NOMO-1 treated with dmso at 0.1 percent for 144 hours (cell line): Measurements from ENCODE around the gene OPCML.

ENCODE experiments used
- DNase-seq: peaks from one replicate; lab custom pipeline; 2025; ENCODE audit not compliant: unreplicated experiment; lab: John Stamatoyannopoulos, UW

Gene OPCML

GRCh38 chr11:132961453-132961852 is 570.8 kb downstream of the OPCML start:
- DNase-seq: no peak

DNA sequence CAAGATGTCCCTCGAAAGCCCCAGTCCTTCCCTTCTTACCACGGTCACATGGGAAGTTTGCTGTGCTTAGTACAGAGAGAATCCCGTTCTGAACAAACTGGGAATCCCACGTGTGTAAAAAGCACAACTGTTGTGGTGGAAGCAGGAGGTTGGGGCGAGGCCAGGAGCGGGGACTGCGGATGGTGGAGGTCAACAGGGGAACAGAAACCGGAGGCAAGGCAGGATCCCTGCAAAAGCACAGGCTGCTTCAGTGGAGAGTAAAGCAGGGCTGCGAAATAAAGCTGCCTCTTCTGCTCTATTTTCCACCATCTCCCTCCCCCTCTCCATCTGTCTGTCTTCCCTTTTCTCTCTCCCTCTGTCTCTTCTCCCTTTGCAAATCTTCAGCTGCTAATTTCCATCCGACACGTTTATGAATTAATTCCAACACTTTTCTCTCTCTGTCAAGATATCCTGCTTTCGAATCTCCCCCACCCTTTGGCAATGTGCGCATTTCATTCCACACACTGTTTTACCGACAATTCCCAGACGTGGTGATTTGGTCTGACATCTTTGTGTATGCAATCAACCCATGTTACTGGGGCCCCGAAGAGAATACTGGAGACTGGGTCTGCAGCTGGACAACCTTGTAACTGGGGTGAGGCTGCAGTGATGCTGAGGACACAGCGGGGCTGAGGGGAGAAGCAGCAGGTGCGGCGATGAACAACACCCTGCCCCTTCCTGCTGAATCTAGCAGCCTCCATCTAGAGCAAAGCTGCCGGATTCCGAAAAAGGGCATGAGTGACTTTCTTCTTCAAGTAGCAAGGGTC is 571.8 kb downstream of the OPCML start:
- no peak for DNase-seq

GRCh38 chr11:132959693-132960092 is 572.6 kb downstream of the OPCML start:
- no peak for DNase-seq

- no peak for DNase-seq
Observed at GRCh38 chr11:132957881-132958280, 574.4 kb downstream of the OPCML start.

DNA sequence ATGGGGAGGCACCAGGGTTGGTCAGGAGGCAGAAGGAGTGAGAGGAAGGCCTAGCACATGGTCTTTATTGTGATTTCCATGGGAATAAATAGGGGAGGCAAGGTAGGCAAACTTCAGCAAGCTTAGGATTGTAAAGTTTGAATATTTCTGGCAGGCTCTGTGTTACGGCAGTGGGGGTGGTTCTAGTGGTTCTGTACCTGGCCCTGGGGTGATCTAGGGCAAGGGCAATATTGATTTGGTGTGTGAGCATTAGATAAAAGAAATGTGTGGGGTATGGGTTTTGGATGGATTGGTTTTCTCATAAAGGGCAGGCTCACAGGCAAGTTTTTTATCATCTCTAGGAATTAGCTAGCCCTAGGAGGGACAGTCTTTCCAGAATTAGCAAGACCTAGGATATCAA is 584.0 kb downstream of the OPCML start:
- DNase-seq: no peak

GRCh38 chr11:132944569-132944944 is 587.7 kb downstream of the OPCML start:
- no peak for DNase-seq

- DNase-seq: no peak
Observed at GRCh38 chr11:132943706-132944568, 588.4 kb downstream of the OPCML start.

- no peak for DNase-seq
Observed at GRCh38 chr11:132943357-132943705, 589.0 kb downstream of the OPCML start.

DNA sequence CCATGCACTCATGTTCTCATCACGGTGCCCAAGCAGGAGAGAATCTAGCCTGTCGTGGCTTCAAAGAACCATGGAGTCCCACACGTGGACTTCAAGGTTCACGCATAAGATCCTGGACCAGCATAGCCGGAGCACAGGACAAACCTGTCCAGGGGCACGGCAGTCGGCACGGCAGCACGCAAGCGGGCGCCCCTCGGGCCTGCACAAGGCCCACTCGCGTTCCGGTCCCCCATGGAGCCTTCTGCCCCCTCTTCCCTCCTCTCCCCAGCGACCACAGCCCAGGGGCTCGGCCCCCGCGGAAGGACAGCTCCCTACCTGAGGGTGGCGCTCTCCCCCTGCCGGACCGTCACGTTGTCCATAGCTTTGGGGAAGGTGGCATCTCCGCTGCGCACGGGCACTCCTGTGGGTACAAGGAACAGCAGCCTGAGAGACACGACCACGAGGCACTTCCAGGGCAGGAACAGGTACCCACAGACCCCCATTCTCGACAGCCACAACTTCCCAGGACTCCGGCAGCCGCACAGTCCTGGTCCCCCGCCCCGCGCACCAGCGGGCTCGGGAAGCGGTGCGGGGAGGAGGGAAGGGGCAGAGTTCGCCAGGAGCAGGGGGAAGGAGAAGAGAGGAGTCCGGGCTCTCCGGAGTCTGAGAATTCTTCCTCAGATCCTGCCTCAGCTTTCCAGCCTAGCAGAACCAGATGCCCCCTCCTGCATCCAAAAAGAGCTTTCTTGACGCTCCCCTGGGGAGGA is 589.5 kb downstream of the OPCML start:
- DNase-seq: no peak

- DNase-seq: no peak
Observed at GRCh38 chr11:132941761-132942160, 590.5 kb downstream of the OPCML start.

DNA sequence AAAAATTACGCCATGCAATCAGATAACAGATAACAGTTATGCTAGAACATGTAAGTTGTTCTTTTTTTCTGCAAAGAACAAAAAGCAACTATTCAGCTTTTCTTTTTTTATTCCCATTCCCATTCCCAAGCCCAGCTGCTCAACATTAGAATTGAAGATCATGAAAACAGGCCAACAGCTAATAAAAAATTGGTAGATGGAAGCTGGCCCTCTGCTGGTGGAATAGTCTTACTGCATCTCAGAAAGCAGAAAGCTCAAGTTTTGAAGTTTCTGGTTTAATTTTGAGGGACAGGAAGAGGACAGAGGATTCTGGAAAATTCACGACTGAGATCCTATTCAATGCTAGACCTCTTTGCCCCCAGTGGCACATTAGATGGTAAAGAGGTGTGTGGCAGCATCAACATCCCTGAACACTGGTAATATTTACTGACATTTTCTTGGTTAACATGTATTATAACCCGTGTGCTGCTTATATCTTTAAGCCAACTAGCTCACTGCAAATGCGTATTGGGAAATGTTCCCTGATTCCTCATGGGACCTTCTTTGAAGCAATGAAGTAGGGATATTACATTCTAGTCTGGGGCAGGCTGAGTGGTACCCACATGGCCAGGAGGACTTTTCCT is 591.2 kb downstream of the OPCML start:
- DNase-seq: no peak

DNA sequence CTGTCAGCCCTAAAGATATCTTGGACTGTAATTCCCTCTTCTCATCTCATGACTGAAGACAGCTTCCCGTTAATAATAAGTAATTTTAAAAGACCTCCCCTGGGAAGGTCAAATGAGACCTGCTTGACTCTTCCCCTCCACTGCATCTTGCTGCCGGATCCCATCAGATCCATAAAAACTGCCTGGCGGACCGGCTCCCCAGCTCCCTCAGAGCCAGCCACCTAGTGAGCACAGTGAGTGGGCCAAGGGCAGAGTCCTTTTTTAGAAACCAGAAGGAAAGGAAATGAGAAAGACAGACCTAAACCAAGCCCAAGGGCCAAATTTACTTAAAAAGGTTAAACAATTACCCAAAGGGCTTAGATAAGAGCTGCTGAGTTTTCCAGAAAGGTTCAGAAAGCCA is 595.3 kb downstream of the OPCML start:
- no peak for DNase-seq

DNA sequence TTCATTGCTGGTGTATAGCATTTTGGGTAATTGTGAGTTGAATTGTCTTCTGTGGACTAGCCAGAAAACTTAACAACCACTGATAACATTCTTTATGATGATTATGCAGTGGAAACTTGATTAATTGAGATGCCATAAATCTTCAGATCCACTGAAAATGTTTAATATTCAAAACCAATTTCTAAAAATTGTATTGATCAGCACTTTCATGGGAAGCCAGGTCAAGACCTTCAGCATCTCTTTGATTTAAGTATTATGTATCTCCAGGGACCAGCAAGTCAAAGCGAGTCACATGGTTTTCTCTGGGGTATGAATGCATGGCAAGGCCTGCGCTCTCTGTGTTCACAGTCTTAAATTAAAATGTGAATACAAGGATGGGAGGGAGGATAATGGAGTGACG is 596.9 kb downstream of the OPCML start:
- no peak for DNase-seq

GRCh38 chr11:132933703-132934102 is 598.6 kb downstream of the OPCML start:
- DNase-seq: no peak

GRCh38 chr11:132925825-132926469 is 606.4 kb downstream of the OPCML start:
- no peak for DNase-seq

DNA sequence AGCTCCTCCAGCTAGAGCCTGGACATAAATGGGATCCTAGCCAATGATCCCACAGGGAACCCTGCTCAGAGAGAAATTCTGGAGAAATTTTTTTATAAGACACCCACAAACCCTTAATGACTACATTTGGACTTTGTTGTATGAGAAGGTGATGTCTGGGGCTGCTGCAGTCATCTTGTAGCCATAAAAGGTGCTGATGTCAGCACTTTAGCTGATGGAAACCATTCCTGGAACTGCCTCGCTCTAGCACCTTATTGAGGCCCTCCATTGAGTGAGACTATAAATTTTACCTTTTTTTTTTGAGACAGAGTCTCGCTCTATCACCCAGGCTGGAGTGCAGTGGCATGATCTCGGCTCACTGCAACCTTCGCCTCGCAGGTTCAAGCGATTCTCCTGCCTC is 610.7 kb downstream of the OPCML start:
- DNase-seq: no peak

GRCh38 chr11:132920451-132921096 is 611.7 kb downstream of the OPCML start:
- no peak for DNase-seq

DNA sequence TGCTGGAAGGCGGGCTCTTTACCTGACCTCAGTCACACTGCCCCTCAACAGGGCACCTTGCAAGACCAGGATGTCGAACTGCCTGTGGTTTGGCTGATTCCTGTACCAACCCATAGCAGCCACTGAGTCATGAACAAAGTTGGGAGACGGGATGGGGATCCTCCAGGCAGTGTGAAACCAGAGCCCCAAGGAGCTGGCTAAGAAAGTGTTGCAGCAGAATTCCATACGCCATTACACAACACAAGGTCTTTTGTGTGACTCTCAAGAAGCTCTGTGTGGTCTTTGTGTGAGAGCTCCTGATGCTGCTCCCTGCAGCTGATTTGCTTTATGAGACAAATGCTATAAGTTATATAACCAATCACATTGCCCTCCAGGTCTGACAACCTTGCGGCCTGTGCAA is 617.7 kb downstream of the OPCML start:
- no peak for DNase-seq

DNA sequence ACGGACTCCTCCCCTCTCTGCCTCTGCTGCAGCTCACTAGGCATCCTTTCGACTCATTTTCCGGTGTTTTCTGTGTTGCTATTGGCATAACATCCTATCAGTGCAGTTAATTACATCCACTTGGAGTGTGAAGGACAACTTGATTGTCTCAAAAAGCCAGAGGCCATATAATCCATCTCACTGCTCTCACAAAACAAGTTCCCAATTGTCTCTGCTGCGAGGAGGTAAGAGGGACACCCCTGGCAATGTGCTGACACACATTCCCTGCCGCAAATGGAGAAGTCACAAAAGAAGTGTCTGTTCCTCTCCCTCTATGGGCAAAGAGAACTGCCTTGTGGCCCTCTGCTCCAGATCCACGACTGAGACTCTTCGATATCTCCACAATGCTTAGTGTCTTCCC is 618.4 kb downstream of the OPCML start:
- no peak for DNase-seq

- no peak for DNase-seq
Observed at GRCh38 chr11:132913295-132913694, 619.0 kb downstream of the OPCML start.
